Trophoblast cell (in vitro differentiated cells and primary cell): ENCODE results near the gene MYO7B.

ENCODE experiments used
- DNase-seq, 2 donors: peaks; one replicate each; pipeline ENCODE4 v3.0.0-alpha.2; 2016
- H2AFZ ChIP-seq: 2 replicates; pipeline ENCODE4 v1.6.1; 2013; ENCODE audit warnings: low read length, moderate library complexity, mild to moderate bottlenecking; ENCODE audit not compliant: insufficient read depth, poor library complexity
- H2AK5ac ChIP-seq: 2 replicates; pipeline ENCODE4 v1.6.1; 2013; ENCODE audit warnings: mild to moderate bottlenecking, low read length
- H2BK120ac ChIP-seq: 2 replicates; pipeline ENCODE4 v1.6.1; 2013; ENCODE audit warnings: low read length, mild to moderate bottlenecking, moderate library complexity; ENCODE audit not compliant: insufficient read depth, poor library complexity
- H2BK12ac ChIP-seq: 2 replicates; pipeline ENCODE4 v1.6.1; 2013; ENCODE audit warnings: mild to moderate bottlenecking, low read length, moderate library complexity
- H2BK5ac ChIP-seq: 2 replicates; pipeline ENCODE4 v1.6.1; 2013; ENCODE audit warnings: low read length, low read depth, moderate library complexity, mild to moderate bottlenecking; ENCODE audit not compliant: poor library complexity
- H3K14ac ChIP-seq: 2 replicates; pipeline ENCODE4 v1.6.1; 2013; ENCODE audit warnings: mild to moderate bottlenecking, low read length
- H3K18ac ChIP-seq: 2 replicates; pipeline ENCODE4 v1.6.1; 2013; ENCODE audit warnings: mild to moderate bottlenecking, low read length
- H3K23ac ChIP-seq: 2 replicates; pipeline ENCODE4 v1.6.1; 2013; ENCODE audit warnings: low read length
- H3K27ac ChIP-seq: 2 replicates; pipeline ENCODE4 v1.5.1; 2013; ENCODE audit warnings: low read depth, mild to moderate bottlenecking, inconsistent platforms, low read length, moderate library complexity
- H3K27me3 ChIP-seq: 2 replicates; pipeline ENCODE4 v1.6.1; 2013; ENCODE audit warnings: inconsistent platforms, mild to moderate bottlenecking, low read length, moderate library complexity; ENCODE audit not compliant: insufficient read depth
- H3K36me3 ChIP-seq, 2 experiments: 1 replicate in 1 of 2; 2 replicates in 1 of 2; pipeline ENCODE4 v1.6.1; 2013; ENCODE audit warnings: low read length in 2 of 2, mild to moderate bottlenecking in 2 of 2, moderate library complexity in 1 of 2; ENCODE audit not compliant: insufficient read depth in 2 of 2, control insufficient read depth in 1 of 2
- H3K4ac ChIP-seq: 2 replicates; pipeline ENCODE4 v1.6.1; 2013; ENCODE audit warnings: low read depth, mild to moderate bottlenecking, low read length, moderate library complexity
- H3K4me1 ChIP-seq, 2 experiments: 1 replicate in 1 of 2; 2 replicates in 1 of 2; pipeline ENCODE4 v1.6.1; 2013; ENCODE audit warnings: low read length in 2 of 2, mild to moderate bottlenecking in 2 of 2, moderate library complexity in 1 of 2; ENCODE audit not compliant: insufficient read depth in 2 of 2, control insufficient read depth in 1 of 2
- H3K4me2 ChIP-seq: 2 replicates; pipeline ENCODE4 v1.6.1; 2013; ENCODE audit warnings: inconsistent platforms, mild to moderate bottlenecking, low read length, moderate library complexity
- H3K4me3 ChIP-seq: 2 replicates; pipeline ENCODE4 v1.5.1; 2013; ENCODE audit warnings: mild to moderate bottlenecking, low read depth, low read length, inconsistent platforms
- H3K79me1 ChIP-seq: one replicate; pipeline ENCODE4 v1.6.1; 2013; ENCODE audit warnings: low read length
- H3K79me2 ChIP-seq: 2 replicates; pipeline ENCODE4 v1.6.1; 2013; ENCODE audit warnings: low read length, mild to moderate bottlenecking; ENCODE audit not compliant: control insufficient read depth, insufficient read depth, poor library complexity
- H3K9ac ChIP-seq: 2 replicates; pipeline ENCODE4 v1.6.1; 2013; ENCODE audit warnings: mild to moderate bottlenecking, low read length
- H3K9me3 ChIP-seq: 2 replicates; pipeline ENCODE4 v1.6.1; 2013; ENCODE audit warnings: low read depth, mild to moderate bottlenecking, control low read depth, inconsistent platforms, low read length; ENCODE audit not compliant: insufficient read depth
- H4K12ac ChIP-seq: 2 replicates; pipeline ENCODE4 v1.6.1; 2013; ENCODE audit warnings: low read depth, mild to moderate bottlenecking, low read length, moderate library complexity
- H4K8ac ChIP-seq: 2 replicates; pipeline ENCODE4 v1.6.1; 2013; ENCODE audit warnings: low read depth, mild to moderate bottlenecking, low read length, moderate library complexity
- H4K91ac ChIP-seq: one replicate; pipeline ENCODE4 v1.6.1; 2013; ENCODE audit warnings: low read depth, mild to moderate bottlenecking, low read length, moderate library complexity
- WGBS: extraction: QIAGEN DNeasy Blood & Tissue Kit; methylation state at CpG from one replicate; pipeline ENCODE4 v1.1.7; 2013; ENCODE audit warnings: missing lambda C conversion rate; ENCODE audit not compliant: insufficient read length, insufficient coverage; ENCODE audit errors: extremely low coverage; 5-methylcytosine and 5-hydroxymethylcytosine counted together

MYO7B gene

DNA sequence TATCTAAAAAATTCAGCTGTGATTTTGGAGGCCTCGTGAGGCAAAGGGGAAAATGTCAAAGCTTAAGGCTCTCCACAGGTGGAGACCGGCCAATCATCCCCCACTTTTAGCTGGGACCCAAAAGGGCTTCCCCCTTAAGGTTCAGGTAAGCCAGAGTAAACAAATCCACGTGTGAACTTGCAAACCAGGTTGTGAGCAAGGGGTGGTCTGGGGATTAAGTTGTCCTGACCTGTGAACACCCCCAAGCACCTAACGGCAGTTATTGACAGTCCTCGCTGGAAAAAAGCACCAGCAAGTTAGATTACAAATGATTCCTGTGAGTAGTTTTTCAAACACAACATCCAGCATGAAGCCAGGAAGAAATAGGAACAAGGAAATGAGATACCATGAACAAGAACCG, 42.9 kb downstream of the MYO7B start:
- H3K4me2 ChIP-seq = no peak overlapping the region
- no CpG with 5 or more reads among the region's 6 CpGs for WGBS
- H3K4me3 ChIP-seq = no peak overlapping the region
- no peak overlapping the region for H3K4ac ChIP-seq
- H3K27ac ChIP-seq = no peak overlapping the region
- no peak overlapping the region for H4K91ac ChIP-seq
- DNase-seq = no peak
- H4K12ac ChIP-seq = no peak overlapping the region
- H3K9ac ChIP-seq = no peak overlapping the region
- no peak overlapping the region for H2AK5ac ChIP-seq
- H2BK12ac ChIP-seq = no peak overlapping the region
- H3K36me3 ChIP-seq = no peaks in the 10 kb centered on the region
- no peaks in the 10 kb centered on the region for H3K79me2 ChIP-seq
- no peaks in the 10 kb centered on the region for H3K4me1 ChIP-seq
- no peaks in the 10 kb centered on the region for H3K9me3 ChIP-seq
- H3K79me1 ChIP-seq = no peaks in the 10 kb centered on the region
- no peak overlapping the region for H3K14ac ChIP-seq
- H3K27me3 ChIP-seq = no peaks in the 10 kb centered on the region
- H2AFZ ChIP-seq = no peak overlapping the region
- H3K18ac ChIP-seq = no peak overlapping the region
- no peak overlapping the region for H3K23ac ChIP-seq
- H2BK120ac ChIP-seq = no peak overlapping the region
- H2BK5ac ChIP-seq = no peak overlapping the region
- no peak overlapping the region for H4K8ac ChIP-seq

DNA sequence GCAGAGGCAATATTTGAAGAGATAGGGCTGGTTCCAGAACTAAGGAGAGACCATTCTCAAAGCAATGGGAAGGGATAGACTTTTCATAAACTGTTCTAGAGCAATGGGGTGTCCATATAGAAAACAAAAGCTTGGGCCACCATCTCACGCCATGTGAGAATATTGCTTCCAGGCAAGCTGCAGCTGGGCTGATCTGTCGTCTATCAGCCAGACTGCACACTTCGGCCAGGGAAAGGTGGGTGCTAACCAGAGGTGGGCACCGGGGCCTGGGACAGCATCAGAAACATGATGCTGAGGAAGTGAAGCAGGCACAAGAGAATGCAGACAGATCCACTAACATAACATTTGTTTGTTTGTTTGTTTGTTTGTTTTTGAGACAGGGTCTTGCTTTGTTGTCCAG, 43.7 kb downstream of the MYO7B start:
- no peak overlapping the region for H2BK120ac ChIP-seq

DNA sequence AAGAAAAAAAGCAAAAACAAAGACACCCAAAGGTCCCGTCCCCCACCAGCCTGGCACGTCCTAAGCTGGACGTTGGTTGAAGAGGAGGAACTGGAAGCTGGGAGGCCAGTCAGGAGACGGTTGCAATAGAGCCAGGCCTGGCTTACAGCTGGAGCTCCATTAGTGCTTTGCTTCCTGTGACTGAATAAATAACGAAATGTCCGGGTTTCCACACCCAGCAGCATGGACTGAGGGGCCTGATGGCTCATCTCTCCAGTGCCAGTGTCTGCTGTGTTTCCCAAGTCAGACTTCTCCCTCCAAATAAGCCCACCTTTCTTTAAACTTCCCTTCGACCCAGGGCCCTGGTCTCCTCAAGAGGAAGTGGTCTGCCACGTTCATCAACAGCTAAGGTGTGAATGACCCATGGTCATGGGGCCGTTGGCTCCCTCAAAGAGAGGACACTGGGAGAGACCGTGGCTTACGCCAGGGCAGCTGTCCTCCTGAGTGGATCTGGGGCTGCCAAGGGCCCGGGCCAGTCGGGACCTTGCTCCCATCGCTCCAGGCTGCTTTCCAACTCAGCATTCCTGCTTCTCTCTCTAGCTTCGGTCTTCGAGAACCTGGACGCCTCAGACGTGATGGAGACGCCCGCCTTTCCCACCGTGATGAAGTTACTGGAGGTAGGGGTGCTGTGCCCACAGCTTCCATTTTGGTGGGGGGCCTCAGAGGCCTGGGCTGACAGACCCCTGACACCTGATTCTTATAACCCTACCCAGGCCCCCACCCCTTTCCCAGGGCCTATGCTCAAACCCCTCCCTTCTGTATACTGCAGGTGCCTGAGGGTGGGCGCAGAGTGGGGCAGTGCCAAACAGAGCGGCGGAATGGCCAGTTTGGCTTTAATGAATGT, 44.9 kb downstream of the MYO7B start:
- no peaks in the 10 kb centered on the region for H3K79me1 ChIP-seq
- H3K14ac ChIP-seq = no peak overlapping the region
- no peak overlapping the region for H3K27ac ChIP-seq
- H3K9me3 ChIP-seq = no peaks in the 10 kb centered on the region
- no peak overlapping the region for H2BK120ac ChIP-seq
- no peak overlapping the region for H3K9ac ChIP-seq
- no peak overlapping the region for H3K4me2 ChIP-seq
- no peaks in the 10 kb centered on the region for H3K79me2 ChIP-seq
- no CpG with 5 or more reads among the region's 24 CpGs for WGBS
- no peaks in the 10 kb centered on the region for H3K27me3 ChIP-seq
- H2AFZ ChIP-seq = no peak overlapping the region
- H4K91ac ChIP-seq = no peak overlapping the region
- no peak overlapping the region for H4K8ac ChIP-seq
- H3K4me3 ChIP-seq = no peak overlapping the region
- no peak overlapping the region for H4K12ac ChIP-seq
- no peaks in the 10 kb centered on the region for H3K36me3 ChIP-seq
- H2BK12ac ChIP-seq = no peak overlapping the region
- H3K23ac ChIP-seq = no peak overlapping the region
- no peaks in the 10 kb centered on the region for H3K4me1 ChIP-seq
- no peak overlapping the region for H3K4ac ChIP-seq
- H2BK5ac ChIP-seq = no peak overlapping the region
- DNase-seq = no peak
- no peak overlapping the region for H3K18ac ChIP-seq
- no peak overlapping the region for H2AK5ac ChIP-seq

More for the DNA sequence above, 43.7 kb downstream of the MYO7B start:
- no peak overlapping the region for H3K4me3 ChIP-seq
- H2BK12ac ChIP-seq = no peak overlapping the region
- no peak overlapping the region for H3K23ac ChIP-seq
- no peak overlapping the region for H4K91ac ChIP-seq
- no peaks in the 10 kb centered on the region for H3K79me2 ChIP-seq
- no CpG with 5 or more reads among the region's 4 CpGs for WGBS
- no peak overlapping the region for H2AK5ac ChIP-seq
- H3K9me3 ChIP-seq = no peaks in the 10 kb centered on the region
- no peaks in the 10 kb centered on the region for H3K36me3 ChIP-seq
- no peak overlapping the region for H3K18ac ChIP-seq
- no peak overlapping the region for H3K4me2 ChIP-seq
- no peak for DNase-seq
- H3K9ac ChIP-seq = no peak overlapping the region
- no peak overlapping the region for H2BK5ac ChIP-seq
- no peak overlapping the region for H3K14ac ChIP-seq
- no peak overlapping the region for H4K12ac ChIP-seq
- no peaks in the 10 kb centered on the region for H3K4me1 ChIP-seq
- H2AFZ ChIP-seq = no peak overlapping the region
- H3K4ac ChIP-seq = no peak overlapping the region
- no peak overlapping the region for H4K8ac ChIP-seq
- H3K79me1 ChIP-seq = no peaks in the 10 kb centered on the region
- no peaks in the 10 kb centered on the region for H3K27me3 ChIP-seq
- no peak overlapping the region for H3K27ac ChIP-seq

DNA sequence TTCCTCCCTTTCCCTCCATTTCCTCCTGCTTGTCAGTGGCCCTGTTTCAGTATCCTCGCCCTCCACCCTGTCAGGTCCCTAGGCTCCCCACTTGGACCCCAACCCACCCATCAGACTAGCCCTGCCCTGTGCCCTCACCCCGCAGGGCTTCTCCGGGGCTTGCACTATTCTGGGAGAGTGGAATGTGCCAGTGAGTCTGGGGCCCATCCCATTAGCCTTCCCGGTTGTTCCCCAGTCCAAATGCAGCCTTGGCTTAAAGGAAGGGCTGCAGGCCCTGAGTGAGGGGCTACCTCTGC, 45.5 kb downstream of the MYO7B start:
- Histone ChIP-seq H4K12ac (no peak overlapping the region), H2BK5ac (no peak overlapping the region), H2BK12ac (no peak overlapping the region), H3K9ac (no peak overlapping the region), H3K23ac (no peak overlapping the region), H2AFZ (no peak overlapping the region), H3K9me3 (no peaks in the 10 kb centered on the region), H4K91ac (no peak overlapping the region), H3K79me2 (no peaks in the 10 kb centered on the region), H3K4ac (no peak overlapping the region), H3K79me1 (no peaks in the 10 kb centered on the region), H3K4me3 (no peak overlapping the region), H2BK120ac (no peak overlapping the region), H3K18ac (no peak overlapping the region), H4K8ac (no peak overlapping the region), H3K4me2 (no peak overlapping the region), H3K4me1 (no peaks in the 10 kb centered on the region), H3K14ac (no peak overlapping the region), H3K27ac (no peak overlapping the region), H3K27me3 (no peaks in the 10 kb centered on the region), H2AK5ac (no peak overlapping the region), H3K36me3 (no peaks in the 10 kb centered on the region)
- WGBS = no CpG with 5 or more reads among the region's 4 CpGs
- no peak for DNase-seq
